Astrocyte of the cerebellum (primary cell): ENCODE data around the gene ZNF576.

Experiments used
- DNase-seq: peaks from one replicate; pipeline ENCODE4 v3.0.0-alpha.2; 2011; ENCODE audit warnings: low read depth
- H3K4me3 ChIP-seq: 2 replicates; pipeline ENCODE4 v1.5.1; 2011; ENCODE audit warnings: mild to moderate bottlenecking, low read depth, low read length, moderate library complexity
- CTCF ChIP-seq: IDR thresholded peaks from 2 replicates; pipeline ENCODE4 v1.5.1; 2012; ENCODE audit warnings: low read length, low read depth, moderate library complexity, mild to moderate bottlenecking; ENCODE audit errors: missing control alignments
- in situ Hi-C: cut with HindIII; loops from 2 replicates; pipeline ENCODE4 v1.10.0; 2017; ENCODE audit warnings: low sequenced_read_pairs

ZNF576 gene

GRCh38 chr19:43619262-43620060, 23.1 kb downstream of the ZNF576 start, which contains the start of gene ZNF428:
ZNF428 (minus strand) TSS chr19:43619629; CDS start chr19:43614304, 5,325 bp downstream.
- no peak for TF ChIP-seq CTCF
- peak; percentile 60 for DNase-seq
- in situ Hi-C loops: no loop called here
- peak within 1 kb of the TSS; percentile 55 for H3K4me3 ChIP-seq

- DNase-seq: no peak
- H3K4me3 ChIP-seq: peak overlapping the region; percentile 55
- no peak for TF ChIP-seq CTCF
- in situ Hi-C loops: no loop called here
Measured at GRCh38 chr19:43620061-43621001, 23.9 kb downstream of the ZNF576 start.

- in situ Hi-C loops: no loop called here
- TF ChIP-seq CTCF: no peak
- no peak for DNase-seq
- no peak overlapping the region for H3K4me3 ChIP-seq
Measured at GRCh38 chr19:43622070-43622469, 25.7 kb downstream of the ZNF576 start.

GRCh38 chr19:43622956-43623355, 26.6 kb downstream of the ZNF576 start:
- no peak for TF ChIP-seq CTCF
- in situ Hi-C loops: no loop called here
- no peak for DNase-seq
- H3K4me3 ChIP-seq: no peak overlapping the region

- in situ Hi-C loops: no loop called here
- TF ChIP-seq CTCF: no peak
- no peak overlapping the region for H3K4me3 ChIP-seq
- no peak for DNase-seq
Measured at GRCh38 chr19:43623889-43624670, 27.7 kb downstream of the ZNF576 start.

GRCh38 chr19:43624933-43625332, 28.5 kb downstream of the ZNF576 start:
- DNase-seq: no peak
- no peak for TF ChIP-seq CTCF
- in situ Hi-C loops: no loop called here
- no peak overlapping the region for H3K4me3 ChIP-seq
